Glomerular visceral epithelial cell (primary cell): ENCODE measurements around the gene TAOK2.
"Not testable (repeated sequence)": the region's sequence is repeated elsewhere in the genome, so short reads cannot be mapped to it uniquely, and the experiment has no call there.

ENCODE experiments used
- DNase-seq: peaks from one replicate; pipeline ENCODE4 v3.0.0-alpha.2; 2016; ENCODE audit errors: extremely low spot score

TAOK2 gene

DNA sequence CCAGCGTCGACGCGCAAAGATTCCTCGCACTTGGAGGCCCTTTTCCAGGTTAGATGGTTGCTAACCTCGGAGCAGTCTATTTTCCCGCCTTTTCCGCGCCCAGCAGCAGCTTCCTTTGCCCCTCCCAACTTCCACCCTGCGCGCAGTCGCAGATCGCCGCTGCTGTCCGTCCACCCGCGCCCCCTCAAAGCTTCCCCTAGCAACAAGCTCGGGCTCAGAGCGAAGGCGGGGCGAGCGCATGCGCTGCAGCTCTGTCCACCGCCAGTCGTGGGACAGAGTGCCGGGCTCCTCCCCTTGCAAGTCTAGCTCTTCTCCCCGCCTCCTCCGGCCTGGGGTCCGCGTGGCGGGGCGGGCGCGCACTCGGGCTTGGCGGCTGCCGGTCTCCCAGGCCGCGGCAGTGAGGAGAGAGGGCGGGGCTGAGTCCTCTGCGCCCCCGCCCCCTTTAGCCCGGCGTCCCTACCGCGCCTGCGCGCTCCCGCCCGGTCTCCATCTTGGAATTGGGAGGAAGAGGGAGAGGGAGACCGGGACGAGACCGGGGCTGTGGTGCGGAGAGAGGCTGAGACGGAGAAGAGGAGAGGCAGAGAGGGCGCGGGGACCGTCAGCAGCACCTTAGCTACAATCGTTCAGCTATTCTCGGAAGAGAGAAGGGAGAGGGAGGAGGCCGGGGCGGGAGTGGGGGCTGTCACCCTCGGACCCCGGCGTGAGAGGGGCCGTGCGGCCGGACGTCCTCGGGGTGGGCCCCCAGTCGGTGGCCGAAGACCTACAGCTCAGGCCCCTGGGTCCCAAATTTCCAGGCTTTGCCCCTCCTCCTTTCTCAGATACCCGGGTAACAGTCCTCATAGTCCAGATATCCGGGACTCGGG, at the start of gene TAOK2:
TAOK2 (plus strand) TSS at position 485 of the 863 bp plus-strand sequence. CDS start 3,905 bp downstream, outside the sequence.
- DNase-seq, result peak; percentile 99

GRCh38 chr16:29925105-29925756, 48.4 kb upstream of the TAOK2 start:
- DNase-seq, result peak; percentile 7

- peak; percentile 87 for DNase-seq
These were observed 47.6 kb upstream of the TAOK2 start, which contains the start of gene KCTD13 for GRCh38 chr16:29925781-29926710. KCTD13 (minus strand) TSS chr16:29926226; CDS start chr16:29926033, 193 bp downstream.

GRCh38 chr16:29926711-29927052, 47.0 kb upstream of the TAOK2 start:
- peak; percentile 31 for DNase-seq

GRCh38 chr16:29927070-29927905, 46.4 kb upstream of the TAOK2 start:
- no peak for DNase-seq

GRCh38 chr16:29931750-29932149, 41.9 kb upstream of the TAOK2 start:
- DNase-seq, result not testable (repeated sequence)

DNA sequence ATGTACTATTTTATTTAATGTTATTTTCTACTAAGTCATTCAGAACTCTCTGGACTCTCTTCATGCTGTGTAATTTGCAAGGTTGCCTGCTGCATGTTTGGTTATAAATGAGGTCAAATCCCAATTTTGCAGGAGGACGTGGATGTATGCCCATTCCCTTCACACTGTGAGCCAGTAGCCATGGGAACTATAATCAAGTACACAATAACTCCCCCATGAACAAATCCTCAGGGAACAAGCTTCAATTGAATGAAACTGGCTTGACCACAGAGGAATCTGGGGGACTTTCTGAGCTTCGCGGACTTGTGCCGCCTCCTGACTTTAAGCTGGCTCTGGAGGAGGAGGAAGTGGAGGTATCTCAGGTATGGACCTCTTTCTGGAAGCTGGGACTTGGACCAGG, 33.0 kb upstream of the TAOK2 start:
- DNase-seq, result no peak

DNA sequence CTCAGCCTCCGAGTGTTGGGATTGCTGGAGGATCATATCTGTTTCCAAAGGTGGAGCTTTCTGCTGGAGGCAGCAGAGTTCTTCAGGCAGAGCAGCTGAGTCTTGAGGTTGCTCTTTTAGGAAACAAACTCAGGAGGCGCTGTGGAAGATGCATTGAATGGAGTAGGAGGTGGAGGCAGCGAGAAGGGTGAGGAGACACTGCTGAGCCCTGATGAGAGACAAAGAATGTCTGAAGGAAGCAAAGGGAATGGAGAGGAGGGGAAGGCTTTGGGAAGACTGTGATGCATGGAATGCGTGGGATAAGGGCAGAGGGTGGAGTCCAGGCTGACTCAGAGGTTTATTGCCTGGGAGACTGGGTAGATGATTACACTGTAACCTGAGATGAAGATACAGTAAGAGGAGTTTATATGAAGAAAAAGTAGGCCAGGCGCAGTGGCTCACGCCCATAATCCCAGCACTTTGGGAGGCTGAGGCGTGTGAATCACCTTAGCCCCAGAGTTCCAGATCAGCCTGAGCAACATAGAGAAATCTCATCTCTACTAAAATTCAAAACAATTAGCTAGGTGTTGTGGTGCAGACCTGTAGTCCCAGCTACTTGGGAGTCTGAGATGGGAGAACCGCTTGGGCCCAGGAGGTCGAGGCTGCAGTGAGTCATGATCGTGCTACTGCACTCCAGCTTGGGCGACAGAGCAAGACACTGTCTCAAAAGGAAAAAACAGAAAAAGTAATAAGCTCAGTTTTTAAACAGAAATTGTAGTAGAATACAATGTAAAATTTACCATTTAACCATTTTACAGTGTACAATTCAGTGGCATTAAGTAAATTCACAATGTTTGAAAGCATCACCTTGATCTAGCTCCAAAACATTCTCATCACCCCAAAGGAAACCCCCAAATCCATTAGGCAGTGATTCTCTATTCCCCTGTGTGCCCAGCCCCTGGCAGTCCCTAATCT, 29.5 kb upstream of the TAOK2 start:
- DNase-seq, result peak; percentile 95

- DNase-seq, result no peak
These were observed 25.8 kb upstream of the TAOK2 start for GRCh38 chr16:29947897-29948296.

DNA sequence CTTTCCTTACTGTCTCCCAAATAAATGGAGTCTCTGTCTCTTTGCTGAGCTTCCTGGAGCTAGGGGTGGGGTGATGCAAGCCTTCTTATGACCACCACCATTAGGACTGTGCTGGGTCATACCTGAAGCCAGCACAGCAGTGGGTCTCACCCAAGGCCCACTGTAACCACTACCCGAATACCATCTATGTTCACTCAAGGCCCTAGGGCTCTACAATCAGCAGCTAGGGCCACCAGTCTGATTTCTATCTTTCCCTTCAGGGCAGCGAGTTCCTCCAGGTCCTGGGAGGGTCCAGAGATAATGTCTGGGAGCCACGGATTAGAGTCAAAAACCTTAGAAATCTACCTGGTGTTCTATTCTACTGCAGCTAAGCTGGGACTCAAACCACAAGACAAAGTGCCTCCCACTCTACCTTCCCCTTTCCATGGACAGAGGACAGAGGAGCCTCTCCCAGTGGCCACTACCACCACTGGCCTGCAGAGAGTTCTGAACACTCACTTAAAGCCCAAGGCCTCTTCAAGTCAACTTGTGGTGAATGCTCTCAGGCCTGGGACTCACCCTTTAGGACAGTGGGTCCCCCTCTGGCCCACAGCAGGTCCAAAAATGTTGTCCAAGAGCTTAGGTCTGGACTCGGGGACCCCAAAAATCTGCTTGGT, 22.7 kb upstream of the TAOK2 start:
- no peak for DNase-seq

GRCh38 chr16:29951625-29952365, 21.9 kb upstream of the TAOK2 start:
- no peak for DNase-seq

DNA sequence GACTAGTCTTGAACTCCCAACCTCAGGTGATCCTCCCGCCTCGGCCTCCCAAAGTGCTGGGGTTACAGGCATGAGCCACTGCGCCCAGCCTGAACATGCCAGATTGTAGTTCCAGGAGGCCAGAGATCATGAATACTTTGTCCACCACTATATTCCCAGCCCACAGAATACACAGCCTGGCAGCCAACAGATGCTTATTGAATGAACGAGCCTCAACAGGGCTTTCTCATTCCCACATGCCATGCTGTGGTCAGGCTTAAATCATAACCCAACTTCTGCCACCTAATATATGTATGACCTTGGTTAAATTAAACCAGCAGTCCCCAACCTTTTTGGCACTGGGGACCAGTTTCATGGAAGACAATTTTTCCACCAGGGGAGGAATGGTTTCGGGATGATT, 14.9 kb upstream of the TAOK2 start:
- no peak for DNase-seq

GRCh38 chr16:29959293-29959692, 14.4 kb upstream of the TAOK2 start:
- no peak for DNase-seq

DNA sequence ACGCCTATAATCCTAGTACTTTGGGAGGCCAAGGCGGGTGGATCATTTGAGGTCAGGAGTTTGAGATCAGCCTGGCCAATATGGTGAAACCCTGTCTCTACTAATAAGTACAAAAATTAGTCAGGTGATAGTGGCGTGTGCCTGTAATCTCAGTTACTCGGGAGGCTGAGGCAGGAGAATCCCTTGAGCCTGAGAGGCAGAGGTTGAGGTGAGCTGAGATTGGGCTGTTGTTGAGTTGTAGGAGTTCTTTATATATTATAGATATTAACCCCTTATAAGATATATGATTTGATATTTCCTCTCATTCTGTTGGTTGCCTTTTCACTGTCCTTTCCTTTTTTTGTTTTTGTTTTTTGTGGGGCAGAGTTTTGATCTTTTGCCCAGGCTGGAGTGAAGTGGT, 13.8 kb upstream of the TAOK2 start:
- DNase-seq, result not testable (repeated sequence)

DNA sequence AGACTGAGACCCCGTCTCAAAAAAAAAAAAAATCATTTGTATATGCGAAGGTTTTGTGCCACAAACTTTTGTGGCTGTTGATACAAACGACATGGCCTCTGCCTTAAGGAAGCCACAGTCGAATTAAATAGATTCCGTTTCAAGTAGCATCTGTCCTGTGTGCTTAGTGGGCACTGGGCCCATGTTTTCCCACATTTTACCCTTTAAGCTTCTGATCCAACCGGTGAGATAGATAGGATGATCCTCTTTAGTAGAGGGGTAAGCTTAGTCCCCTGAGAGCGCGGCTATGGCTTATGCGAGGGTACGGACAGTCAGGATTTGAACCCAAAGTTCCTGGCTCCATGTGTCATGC, 12.6 kb upstream of the TAOK2 start:
- DNase-seq, result no peak

- DNase-seq, result peak; percentile 92
These were observed 12.0 kb upstream of the TAOK2 start, which contains the start of gene TMEM219 for GRCh38 chr16:29961479-29962343. TMEM219 (plus strand) TSS chr16:29962079; CDS start chr16:29963144, 1,065 bp downstream.

DNA sequence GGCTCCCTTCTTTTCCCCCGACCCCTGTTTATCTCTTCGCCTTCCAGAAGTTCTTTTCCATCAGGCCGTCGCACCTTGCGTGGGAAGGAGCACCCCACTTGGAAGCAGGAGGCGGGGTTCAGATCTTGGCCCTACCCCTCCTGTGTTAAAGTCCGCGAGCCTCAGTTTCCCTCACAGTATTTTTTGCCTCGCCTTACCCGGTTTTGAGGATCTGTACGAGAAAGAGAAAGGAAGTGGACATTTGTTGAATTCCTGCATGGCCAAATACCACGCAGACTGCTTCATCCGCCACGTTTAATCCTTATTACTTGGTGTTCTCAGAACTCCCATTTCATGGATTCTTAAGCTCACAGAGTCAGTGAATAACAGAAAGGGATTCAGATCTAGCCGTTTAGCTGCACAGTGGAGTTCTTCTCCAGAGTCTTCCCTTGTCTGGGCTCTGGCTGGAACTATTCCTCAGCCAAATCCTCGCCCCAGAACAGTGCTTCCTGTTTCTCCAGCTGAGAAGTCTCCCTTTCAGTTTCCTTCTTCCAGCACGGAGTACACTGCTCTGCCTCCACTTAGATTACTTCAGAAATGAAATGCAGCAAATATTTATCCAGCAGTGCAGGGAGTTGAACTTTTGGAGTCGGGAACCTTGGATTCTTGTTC, 11.2 kb upstream of the TAOK2 start:
- peak; percentile 21 for DNase-seq
